Ramos (cell line): Measurements from ENCODE around the gene RBM17.
"Not testable (repeated sequence)": the region's sequence is repeated elsewhere in the genome, so short reads cannot be mapped to it uniquely, and the experiment has no call there.

ENCODE experiments used
- in situ Hi-C: fragments of 300-500 bp; cut with MboI; formaldehyde crosslinking; loops from one replicate; pipeline ENCODE4 v1.14.3; 2022; ENCODE audit warnings: low sequenced_read_pairs; ENCODE audit not compliant: unreplicated experiment

RBM17 gene

GRCh38 chr10:6055929-6056328 lies 32.9 kb upstream of the RBM17 start:
- in situ Hi-C loops = no loop called here

DNA sequence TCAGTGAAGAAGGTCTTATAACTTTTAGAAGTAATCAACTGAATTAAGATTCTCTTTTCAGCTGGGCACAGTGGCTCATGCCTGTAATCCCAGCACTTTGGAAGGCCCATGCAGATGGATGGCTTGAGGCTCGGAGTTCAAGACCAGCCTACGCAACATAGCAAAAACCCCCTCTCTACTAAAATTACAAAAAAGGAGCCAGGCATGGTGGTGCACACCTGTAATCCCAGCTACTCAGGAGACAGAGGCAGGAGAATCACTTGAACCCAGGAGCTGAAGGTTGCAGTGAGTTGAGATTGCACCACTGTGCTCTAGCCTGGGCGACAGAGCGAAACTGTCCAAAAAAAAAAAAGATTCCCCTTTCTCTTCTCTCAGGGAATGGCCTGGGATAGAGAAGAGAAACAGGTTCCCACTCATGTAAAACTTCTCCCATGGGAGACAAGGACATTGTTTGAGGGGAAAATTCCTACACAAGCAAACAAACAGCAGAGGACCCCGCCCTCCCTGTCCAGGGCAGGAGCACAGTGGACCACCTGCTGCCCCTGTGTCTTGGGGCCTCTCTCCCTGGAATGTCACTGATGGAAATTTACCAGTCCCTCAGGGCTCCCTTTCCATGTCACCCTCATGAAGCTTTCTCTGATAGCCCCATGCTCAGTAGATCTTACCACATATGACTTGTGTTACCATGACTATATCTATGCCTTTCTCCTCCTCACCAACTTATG lies 32.3 kb upstream of the RBM17 start:
- in situ Hi-C loops = no loop called here

DNA sequence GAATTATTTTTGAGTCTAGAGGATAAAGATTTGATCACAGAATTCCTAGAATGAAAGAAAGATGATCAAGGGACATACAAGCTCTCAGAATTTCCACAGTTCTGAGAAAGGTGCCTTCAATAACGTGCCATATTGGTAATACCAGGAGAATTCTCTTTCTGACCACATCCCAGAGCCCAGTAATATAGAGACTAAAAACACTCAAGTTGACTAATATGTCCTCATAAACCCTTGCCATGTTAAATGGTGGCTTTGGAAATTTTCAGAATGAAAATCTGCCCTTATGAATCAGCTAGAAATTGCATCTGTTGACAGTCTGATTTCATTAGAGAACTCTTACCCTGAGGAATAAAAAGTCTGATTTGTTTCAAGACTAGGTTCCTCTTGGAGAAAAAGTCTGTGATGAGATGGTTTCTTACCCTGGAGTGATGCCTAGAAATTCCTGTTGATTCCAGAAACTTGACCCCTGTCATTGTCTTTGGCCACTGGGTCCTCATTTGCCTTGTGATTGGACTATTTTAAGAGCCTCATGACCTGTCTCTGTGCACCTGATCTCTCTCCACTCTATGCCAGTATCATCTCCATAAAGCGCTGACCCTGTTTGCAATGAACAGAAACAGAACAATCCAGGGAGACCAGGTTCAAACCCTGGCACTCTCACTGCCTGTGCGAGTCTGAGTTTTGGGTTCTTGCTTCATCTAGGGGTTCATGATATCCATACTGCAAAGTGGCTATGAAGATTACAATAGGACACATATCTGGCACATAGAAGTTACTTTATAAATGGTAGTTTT lies 30.0 kb upstream of the RBM17 start:
- in situ Hi-C loops = no loop called here

- in situ Hi-C loops = no loop called here
Measured at GRCh38 chr10:6059506-6059905, 29.3 kb upstream of the RBM17 start.

DNA sequence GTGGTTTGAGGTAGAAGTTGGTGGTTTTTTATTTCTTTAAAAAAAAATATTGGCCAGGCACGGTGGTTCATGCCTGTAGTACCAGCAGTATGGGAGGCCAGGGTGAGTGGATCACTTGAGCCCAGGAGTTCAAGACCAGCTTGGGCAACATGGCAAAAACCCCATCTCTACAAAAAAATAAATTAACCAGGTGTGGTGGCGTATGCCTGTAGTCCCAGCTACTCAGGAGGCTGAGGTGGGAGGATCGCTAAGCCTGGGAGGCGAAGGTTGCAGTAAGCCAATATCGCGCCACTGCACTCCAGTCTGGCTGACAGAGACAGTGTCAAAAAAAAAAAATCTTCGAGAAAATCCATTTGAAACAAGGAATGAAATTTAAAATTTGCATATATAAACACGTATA lies 27.8 kb upstream of the RBM17 start:
- in situ Hi-C loops = no loop called here

GRCh38 chr10:6062101-6062771 lies 26.6 kb upstream of the RBM17 start, which contains the start of gene IL2RA:
Gene IL2RA, minus strand, starts transcription at chr10:6062367. Its CDS starts 216 bp downstream, at chr10:6062151.
- in situ Hi-C loops = no loop called here

- in situ Hi-C loops = no loop called here
Measured at GRCh38 chr10:6064119-6064518, 24.7 kb upstream of the RBM17 start.

DNA sequence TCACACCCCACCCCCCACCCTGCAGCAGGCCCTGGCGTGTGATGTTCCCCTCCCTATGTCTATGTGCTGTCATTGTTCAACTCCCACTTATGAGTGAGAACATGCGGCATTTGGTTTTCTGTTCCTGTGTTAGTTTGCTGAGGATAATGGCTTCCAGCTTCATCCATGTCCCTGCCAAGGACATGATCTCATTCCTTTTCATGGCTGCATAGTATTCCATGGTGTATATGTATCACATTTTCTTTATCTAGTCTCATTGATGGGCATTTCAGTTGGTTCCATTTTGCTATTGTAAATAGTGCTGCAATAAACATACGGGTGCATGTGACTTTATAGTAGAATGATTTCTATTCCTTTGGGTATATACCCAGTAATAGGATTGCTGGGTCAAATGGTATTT lies 24.1 kb upstream of the RBM17 start:
- in situ Hi-C loops = not testable (repeated sequence)

- in situ Hi-C loops = no loop called here
Measured at GRCh38 chr10:6065406-6065805, 23.4 kb upstream of the RBM17 start.

GRCh38 chr10:6065835-6066234 lies 23.0 kb upstream of the RBM17 start:
- in situ Hi-C loops = no loop called here

DNA sequence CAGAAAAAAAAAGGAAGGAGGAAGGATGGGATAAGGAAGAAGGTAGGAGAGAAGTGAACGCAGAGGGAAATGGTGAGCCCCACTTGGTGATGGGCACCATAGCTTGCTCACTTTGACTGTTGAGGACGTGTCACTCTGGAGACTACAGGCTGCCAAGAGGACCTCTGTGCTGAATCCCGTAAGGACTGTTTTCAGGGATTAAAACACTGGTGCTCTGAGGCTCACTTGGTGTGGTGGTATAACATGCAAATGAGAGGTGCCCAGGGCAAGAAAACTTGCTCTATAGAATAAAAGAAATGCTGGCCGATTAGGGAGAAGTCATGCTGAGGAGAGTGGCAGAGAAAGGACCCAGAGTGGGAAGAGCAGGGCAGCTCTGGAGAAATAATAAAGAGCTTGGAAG lies 21.4 kb upstream of the RBM17 start:
- in situ Hi-C loops = no loop called here

DNA sequence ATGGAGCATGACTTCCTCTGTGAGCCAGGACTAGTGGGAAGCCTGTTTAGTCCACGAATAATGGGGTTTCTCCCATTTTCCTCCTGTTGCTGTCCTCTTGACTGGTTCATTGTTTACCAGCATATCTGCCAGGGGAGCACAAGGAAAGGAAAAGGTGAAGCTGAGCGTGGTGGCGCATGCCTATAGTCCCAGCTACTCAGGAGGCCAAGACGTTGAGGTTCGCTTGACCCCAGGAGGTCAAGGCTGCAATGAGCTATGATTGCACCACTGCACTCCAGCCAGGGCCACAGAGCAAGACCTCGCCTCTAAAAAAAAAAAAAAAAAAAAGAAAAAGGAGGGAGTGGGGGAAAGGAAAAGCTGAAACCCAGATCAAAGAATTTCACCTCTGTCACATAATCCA lies 20.8 kb upstream of the RBM17 start:
- in situ Hi-C loops = no loop called here

DNA sequence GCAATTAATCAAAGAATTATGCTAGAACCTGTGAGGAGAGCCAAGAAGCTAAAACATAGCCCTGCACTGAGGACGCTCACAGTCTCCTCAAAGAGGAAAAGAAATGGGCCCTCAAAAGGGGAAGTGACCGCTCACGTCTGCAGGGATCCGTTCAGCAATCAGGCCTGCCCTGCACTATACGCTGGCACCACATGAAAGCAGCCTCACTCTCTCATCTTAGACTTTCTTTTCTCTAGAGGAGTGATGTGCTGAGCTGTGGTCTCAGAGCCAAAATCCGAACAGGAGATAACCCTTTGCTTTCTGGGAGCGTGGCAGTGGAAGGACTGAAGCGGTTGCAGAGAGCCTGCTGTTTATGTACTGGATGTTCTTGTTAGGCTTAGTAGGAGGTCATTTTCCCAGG lies 20.4 kb upstream of the RBM17 start:
- in situ Hi-C loops = no loop called here

DNA sequence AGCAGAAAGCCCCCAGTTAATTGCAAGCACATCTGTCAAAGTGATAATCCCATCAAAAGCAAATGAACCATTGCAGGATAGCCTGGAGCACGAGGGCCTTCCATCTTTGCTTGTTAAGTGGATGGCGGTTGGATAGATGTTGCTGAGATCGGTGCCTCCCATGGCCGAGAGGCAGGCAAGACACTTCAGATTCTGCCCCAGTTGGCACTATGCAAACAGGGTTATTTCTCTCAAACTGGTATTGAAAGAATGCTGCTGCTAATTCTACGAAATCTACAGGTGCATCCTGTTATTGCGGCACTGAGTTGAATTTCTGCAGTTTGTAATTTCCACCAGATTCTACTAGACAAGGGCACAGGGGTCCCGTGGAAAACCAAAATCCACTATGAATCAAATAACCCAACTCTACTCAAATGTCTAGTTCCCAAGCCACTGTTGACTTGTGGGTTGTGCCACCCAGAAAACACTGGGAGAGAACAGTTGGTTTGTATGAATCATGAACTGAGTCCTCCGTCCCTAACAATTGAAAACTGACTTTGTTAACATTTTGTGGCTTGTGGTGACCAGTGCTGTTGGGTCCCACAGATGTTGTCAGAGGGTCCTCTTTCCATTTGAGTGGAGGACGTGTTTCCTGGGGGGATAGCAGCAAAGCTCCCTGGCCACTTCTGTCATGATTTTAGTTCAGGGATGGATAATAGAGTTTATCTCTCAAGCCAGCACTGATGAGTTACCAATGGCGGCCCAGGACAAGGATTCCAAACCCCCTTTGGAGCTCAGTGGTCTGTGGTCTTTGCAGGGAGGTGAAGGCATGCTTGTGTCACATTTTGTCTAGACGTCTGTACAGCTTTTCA lies 19.5 kb upstream of the RBM17 start:
- in situ Hi-C loops = no loop called here

DNA sequence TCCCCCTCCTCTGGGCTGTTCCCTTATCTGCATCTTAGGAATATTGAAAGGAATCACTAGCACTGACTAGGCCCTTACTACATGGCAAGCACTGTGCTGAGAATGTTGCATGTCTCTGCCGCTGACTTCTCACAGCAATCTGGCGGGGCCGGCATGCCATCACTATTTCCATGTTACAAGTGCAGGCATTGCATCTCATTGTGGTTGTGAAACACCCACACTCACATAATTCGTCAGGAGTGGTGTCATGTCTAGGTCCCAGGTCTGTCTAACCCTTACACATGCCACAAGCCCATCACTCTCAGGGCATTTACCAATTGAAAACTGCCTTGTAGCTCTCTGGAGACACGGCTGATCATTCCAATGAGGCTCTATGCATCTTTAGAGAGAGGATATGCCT lies 18.2 kb upstream of the RBM17 start:
- in situ Hi-C loops = no loop called here

DNA sequence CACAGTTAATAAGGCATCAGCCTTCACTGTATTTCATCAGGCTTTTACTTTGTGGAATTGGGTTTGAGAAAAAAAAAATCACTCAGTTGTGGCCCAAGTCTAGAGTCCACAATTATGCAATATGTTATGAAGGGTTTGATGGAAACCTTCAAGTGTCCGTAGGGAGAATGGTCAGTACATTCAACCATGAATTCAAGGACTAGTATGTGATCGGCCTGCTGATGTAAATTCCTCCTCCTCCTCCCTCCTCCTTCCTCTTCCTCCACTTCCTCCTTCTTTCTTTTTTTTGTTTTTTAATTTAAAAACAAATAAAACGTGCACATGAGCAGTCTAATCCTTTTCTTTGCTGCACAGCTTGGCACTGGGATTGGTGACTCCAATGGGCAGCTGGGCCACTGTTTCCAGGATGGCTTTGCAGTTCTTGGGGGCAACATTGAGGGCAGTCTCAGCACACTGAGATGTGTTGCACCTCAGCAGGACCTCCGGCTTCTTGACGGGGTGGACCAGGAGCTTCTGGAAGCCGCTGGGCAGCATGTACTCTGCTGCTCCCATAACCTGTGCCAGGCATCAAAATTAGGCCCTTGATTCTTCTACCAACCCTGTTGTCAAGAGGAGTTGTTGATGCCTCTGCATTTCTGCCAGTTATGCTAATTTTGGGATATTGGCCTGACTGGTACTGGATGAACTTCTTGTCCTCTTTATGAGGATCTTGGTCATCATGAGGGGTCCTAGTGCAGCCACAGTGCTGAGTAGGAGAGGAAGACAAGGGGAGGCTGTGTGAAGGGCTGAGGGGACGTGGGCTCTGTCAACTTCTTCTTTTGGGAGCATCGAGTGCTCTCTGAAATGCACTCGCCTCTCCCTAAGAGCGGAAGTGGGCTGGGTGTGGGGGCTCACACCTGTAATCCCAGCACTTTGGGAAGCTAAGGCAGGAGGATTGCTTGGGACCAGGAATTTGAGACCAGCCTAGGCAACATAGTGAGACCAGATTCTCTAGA lies 17.4 kb upstream of the RBM17 start:
- in situ Hi-C loops = no loop called here

DNA sequence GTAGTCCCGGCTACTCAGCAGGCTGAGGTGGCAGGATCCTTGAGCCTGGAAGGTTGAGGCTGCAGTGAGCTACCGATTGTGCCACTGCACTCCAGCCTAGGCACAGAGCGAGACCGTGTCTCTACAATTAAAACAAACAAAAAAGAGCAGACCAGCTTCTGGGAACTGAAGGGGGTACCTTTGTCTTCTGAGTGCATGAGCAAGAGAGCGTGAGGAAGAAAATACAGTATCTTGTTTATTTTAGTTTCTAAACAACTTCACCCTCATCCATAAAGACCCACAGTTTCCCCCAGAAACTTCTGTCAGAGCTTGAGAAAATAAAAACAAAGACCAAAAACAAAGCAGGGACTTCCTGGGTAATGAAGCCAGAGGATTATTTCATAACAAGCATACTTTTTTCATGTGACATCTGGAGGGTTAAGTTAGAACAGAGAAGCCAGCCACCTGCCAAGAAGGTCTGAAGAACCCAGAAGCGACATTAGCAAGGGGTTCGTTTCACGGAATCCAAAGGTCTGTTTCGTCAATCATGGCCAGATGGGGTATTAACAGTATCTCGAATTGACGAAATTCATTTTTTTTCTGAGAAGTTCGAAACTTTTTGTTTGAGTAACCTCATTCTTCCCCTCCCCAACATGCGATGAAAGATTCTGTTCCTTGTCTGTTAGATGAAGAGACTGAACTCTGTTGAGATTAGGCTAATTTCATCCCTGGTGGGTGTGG lies 16.5 kb upstream of the RBM17 start:
- in situ Hi-C loops = no loop called here

GRCh38 chr10:6074489-6075301 lies 14.1 kb upstream of the RBM17 start:
- in situ Hi-C loops = no loop called here
